ENCODE data around the gene CHM.

DNA sequence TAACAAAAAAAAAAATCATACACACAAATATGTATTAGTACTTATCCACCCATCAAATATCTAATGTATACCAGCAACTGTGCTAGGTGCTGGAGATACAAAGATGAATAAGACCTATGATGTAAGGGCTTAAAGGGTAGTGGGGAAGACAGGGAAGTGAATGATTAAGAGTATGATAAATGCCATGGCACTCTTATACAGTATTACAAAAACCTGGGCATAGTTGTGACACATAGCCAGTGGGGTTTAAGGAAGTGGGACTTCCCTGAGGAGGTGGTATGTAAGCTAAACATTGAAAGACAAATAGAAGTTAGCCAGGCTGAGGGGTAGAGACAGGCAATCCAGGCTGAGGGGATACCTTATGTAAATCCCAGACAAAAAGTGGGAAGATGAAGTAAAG, 23.5 kb downstream of the CHM start:
- TF ChIP-seq CEBPB (IDR thresholded peaks at IDR 0.05; ENCODE audit: borderline replicate concordance in 1 of 2, low read depth in 2 of 2, low read length in 2 of 2) (no peak), POLR2A (IDR thresholded peaks at IDR 0.05; ENCODE audit: low read depth, low read length) (no peak), NR2C1 (IDR thresholded peaks at IDR 0.05) (no peak), ATF7 (IDR thresholded peaks at IDR 0.05; ENCODE audit: low read depth) (no peak), EGR1 (IDR thresholded peaks at IDR 0.05; ENCODE audit: borderline replicate concordance in 1 of 2, low read depth in 2 of 2, low read length in 2 of 2) (no peak)
- TF ChIP-seq, protein P1, sequence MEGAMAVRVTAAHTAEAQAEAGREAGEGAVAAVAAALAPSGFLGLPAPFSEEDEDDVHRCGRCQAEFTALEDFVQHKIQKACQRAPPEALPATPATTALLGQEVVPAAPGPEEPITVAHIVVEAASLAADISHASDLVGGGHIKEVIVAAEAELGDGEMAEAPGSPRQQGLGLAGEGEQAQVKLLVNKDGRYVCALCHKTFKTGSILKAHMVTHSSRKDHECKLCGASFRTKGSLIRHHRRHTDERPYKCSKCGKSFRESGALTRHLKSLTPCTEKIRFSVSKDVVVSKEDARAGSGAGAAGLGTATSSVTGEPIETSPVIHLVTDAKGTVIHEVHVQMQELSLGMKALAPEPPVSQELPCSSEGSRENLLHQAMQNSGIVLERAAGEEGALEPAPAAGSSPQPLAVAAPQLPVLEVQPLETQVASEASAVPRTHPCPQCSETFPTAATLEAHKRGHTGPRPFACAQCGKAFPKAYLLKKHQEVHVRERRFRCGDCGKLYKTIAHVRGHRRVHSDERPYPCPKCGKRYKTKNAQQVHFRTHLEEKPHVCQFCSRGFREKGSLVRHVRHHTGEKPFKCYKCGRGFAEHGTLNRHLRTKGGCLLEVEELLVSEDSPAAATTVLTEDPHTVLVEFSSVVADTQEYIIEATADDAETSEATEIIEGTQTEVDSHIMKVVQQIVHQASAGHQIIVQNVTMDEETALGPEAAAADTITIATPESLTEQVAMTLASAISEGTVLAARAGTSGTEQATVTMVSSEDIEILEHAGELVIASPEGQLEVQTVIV (IDR thresholded peaks at IDR 0.05; ENCODE audit: borderline replicate concordance, partially characterized antibody): no peak
